GM19372 (cell line): ENCODE results near the gene ERG28.
"Not testable (repeated sequence)": the region's sequence is repeated elsewhere in the genome, so short reads cannot be mapped to it uniquely, and the experiment has no call there.

ENCODE experiments used
- ATAC-seq: cut with Tn5 transposase; IDR thresholded peaks from one replicate; pipeline ENCODE4 v1.9.1; 2021; ENCODE audit warnings: mild to moderate bottlenecking, low read depth, moderate library complexity; ENCODE audit not compliant: unreplicated experiment

ERG28 gene, protein sequence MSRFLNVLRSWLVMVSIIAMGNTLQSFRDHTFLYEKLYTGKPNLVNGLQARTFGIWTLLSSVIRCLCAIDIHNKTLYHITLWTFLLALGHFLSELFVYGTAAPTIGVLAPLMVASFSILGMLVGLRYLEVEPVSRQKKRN

DNA sequence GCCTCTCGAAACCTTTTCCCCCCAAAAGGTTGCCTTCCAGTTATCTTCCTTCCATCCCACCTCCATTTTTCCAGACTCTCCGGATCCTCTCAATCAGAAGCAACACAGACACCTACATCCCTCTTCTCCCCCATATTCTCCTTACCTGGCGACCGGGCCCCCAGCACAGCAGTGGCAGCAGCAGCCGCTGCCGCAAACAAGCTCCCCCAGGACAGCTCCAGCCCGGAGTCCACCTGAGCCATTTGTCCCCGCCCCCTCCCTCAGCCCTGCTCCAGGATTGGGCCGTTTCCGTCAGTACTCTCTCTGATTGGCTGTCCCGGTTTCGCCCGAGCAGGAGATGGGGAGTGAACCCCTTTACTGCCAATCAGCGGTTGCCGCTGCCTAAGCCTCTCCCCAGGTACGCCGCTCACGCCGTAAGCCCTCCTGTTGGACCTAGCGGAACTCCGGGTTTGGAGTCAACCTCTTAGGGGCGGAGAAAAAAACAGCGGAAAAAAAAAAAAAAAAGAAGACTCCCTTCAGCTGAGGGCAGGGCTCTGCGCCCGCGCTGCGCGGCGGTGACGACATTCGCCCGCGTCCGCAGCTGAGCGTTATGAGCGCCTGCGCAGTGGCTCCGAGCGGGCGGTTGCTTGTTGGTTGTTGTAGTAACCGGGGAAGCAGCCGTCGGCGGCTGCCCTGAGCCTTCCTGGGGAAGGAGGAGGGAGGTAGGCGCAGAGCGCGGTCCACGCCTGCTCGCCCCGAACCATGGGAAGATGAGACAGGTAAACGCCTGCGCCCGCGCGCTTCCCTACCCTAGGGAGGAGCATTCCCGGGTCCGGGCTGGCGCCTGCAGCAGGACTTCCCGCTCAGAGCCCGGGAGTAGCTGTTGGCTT lies at the start of gene ERG28, which contains the start of gene TTLL5:
Gene ERG28 (minus strand): TSS at position 247 of the 869 bp plus-strand sequence. CDS start 3,374 bp downstream, outside the sequence.
Gene TTLL5 (plus strand): TSS at position 617 of the 869 bp plus-strand sequence. CDS start 1,904 bp downstream, outside the sequence.
- peak; percentile 98 for ATAC-seq

DNA sequence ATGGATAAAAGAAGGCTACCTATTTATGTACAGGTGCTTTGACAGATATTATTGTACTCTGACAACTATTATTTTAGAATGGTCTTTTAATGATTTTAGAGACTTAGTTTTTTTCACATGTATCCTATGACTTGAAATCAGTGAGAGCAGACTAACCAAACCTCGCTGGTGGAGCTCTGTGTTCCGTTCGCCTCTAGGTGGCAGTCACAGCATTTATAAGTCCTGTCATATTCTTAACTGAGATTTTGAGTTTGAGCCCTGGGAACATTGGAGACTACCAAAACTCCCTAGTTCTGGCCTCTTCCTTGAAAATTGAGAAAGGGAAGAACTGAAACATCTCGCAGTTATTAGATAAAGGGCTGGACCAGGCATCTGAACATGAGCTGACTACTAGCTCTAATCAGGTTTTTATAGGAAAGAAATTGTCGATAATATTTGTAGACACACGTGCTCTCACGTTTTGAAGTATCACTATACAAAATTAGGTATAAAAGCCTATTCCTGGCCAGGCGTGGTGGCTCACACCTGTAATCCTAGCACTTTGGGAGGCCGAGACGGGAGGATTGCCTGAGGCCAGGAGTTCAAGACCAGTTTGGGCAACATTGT lies 48.6 kb upstream of the ERG28 start:
- ATAC-seq, result no peak

DNA sequence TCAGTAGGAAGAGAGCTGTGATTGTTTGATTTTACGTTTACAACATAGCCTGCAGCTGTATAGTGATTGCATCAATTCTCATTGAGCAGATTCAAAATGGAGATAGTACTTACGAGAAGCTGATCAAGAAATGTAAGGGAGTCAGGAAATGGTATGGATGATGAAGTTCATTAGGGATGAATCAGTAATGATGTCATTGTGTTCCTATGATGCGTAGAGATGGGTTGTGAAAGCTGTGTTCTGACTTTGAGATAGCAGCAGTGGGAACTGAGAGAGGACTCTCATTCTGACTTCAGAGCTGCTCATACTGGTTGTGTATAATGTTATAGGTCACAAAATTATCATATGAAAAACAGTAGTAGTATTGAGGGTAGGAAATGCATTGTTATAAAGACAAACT lies 44.3 kb upstream of the ERG28 start:
- no peak for ATAC-seq

DNA sequence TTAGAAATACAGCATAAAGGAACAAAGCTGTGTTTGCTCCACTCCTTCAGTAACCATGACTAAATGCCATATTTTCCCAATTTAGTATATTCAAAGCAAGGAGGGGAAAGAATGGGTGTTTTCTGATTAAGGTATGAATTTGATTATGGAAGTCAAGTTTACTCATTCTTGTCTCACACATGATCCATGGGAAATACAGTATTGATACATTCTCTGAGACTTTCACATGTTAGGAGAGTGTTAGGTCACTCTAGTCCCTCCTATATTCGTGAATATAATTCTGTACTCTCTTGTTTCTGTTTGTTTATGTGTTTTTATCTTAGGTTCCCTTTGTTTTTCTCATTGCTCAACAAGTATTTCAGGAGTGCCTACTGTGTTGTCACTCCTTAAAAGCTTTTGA lies 42.8 kb upstream of the ERG28 start:
- no peak for ATAC-seq

DNA sequence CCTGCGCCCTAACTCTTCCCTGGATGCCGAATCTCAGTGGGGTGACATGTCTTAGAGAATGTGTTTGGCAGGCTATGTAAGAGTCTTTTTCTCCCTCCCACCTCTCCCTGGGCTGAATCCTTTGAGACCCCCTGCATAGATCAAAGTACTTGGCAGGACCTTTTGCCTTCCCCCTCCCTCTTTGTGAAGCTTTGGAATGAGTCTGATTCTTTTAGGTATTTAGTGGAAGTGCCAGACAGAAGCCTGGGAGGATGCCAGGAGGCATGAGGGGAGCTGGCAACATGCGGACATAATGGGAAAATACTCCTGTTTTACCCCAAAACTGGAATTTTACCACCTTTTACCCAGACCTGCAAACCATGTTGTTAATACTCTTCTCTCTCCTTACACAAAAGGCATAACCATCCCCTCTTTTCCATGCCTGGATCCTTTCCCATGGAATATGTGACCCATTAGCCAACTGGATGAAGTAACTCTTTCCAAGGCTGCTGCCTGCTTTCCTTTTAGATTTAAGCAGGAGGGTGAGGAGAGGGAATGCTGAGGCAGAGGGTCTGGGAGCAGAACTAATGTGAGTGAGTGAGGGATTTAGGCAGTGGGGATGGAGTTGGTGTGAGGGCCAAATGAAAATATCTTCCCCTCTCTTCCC lies 42.1 kb upstream of the ERG28 start:
- ATAC-seq, result no peak

DNA sequence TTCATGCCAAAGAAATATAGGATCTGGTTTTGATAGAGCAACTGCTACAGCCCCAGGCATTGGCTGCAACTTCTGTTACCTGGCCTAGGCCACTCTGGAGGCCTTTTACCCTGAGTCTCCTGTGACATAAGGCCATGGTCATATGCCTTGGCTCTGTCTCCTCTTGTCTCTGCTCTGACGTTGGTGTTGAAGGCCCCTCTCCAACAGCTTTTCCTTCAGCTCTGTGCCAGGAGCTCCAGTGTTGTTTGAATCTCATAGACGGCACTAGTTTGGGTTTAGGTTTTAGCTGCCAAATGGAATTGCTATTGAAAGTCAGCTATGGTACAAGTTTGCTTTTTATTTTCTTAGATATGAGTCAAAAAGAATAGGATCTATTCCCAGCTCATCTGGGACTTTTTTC lies 41.4 kb upstream of the ERG28 start:
- ATAC-seq, result no peak

DNA sequence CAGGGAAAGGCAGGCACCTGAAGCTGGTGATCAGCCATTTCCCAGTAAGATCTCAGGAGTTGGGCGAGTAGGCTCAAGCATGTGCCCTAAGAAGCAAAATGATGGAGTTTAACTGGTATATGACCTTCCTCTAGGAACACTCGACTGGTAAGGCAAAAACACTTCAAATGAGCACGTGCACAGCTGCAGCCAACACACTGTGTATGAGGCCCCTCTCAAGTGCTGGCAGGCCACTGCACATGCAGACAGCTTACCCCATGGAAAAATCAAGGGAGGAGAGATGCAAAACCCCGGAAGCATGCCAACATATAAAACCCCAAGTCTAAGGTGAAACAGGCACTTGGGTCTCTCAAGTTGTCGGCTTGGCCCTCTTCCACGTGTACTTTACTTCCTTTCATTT lies 39.6 kb upstream of the ERG28 start:
- ATAC-seq, result no peak

DNA sequence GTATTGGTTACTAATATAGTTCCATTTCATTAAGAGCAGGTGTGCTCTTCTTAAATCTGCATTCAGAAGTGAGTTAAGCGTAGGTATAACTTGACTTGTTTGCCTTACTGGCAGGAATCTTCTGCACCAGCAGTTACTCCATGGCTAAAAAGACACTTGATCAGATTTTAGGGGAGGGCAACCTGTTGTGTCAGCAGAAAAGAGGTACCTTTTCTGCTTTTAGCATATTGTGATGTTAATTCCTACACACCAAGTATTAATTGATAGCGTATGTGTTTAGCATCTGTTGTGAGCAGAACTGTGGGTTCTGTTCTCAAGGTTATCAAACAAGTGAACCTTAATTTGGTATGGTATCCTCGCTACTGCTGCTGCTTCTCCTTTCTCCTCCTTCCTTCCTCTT lies 38.7 kb upstream of the ERG28 start:
- ATAC-seq, result no peak

DNA sequence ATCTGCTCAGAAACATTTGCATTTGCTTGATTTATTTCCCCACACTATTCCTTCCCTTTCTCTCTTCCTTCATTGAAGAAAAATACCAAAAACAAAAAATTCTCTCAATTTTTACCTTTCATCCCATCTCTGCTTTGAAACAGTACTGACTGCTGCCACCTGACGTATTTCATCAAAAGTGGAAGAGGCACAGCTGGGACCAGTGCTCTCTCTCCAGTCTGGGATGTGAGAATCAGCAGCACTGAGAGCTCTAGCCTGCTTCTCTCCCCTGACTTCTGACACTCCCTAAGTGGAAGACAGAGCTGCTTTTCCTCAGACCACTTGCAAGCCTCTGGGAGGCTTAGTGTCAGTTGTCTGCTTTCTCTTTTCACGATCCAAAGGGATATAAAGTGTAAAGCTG lies 37.2 kb upstream of the ERG28 start:
- no peak for ATAC-seq

DNA sequence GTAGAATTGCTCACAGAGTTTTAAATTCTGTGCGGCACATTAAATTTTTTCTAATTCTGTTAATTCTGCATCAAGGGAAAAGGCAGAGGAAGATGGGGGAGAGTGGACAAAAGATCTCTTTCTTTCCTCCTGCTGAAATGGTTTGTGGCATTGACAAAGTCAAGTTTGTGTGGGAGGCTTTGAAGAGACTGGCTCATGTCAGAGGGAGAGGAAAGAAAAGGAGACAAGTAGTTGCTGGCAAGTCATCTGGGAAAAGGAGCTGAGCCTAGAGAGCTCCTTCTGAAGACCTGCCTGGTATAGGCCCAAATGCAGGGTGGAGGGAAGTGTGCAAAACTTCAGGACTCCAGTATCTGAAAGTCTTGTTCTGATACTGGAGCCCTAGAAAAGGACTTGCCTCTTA lies 36.7 kb upstream of the ERG28 start:
- ATAC-seq, result no peak

DNA sequence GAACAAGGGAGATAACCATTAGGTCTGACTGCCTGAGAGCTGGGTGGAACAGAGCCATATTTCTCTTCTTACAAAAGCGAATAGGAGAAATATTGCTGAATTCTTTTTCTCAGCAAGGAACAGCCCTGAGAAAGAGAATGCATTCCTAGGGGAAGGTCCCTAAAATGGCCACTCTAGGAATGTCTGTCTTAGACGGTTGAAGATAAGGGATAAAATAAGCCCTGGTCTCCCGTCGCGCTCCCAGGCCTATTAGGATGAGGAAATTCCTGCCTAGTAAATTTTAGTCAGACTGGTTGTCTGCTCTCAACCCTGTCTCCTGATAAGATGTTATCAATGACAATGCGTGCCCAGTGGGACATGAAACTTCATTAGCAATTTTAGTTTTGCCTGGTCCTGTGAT lies 34.3 kb upstream of the ERG28 start:
- not testable (repeated sequence) for ATAC-seq

DNA sequence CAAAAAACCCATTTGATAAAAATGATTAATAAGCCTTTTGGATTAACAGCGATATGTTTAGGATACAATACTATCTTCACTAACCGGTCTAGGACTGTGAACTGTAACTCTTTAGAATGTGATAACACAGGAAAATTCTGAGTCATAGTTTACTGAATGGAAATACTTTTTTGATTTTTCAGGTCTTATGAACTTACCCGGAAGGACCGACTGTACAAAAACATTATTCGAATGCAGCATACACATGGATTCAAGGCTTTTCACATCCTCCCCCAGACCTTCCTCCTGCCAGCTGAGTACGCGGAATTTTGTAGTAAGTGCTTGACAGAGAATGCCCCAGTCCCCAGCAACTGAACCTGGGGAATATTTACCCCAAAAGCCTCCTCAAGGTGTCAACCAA lies 29.3 kb upstream of the ERG28 start:
- no peak for ATAC-seq

DNA sequence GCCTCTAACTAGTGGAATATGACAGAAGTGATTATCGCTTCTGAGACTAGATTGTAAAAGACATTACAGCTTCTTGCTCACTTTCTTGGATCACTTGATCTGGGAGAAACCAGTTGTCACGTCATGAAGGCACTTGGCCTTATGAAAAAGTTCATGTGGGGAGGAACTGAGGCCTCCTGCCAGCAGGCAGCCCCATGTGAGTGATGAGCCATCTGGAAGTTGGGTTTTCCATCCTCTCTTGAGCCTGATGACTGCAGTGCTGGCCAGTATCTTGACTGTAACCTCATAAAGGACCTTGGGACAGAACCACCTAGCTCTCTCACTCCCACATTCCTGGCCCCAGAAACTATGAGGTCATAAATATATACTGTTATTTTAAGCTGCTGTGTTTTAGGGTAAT lies 28.3 kb upstream of the ERG28 start:
- no peak for ATAC-seq

DNA sequence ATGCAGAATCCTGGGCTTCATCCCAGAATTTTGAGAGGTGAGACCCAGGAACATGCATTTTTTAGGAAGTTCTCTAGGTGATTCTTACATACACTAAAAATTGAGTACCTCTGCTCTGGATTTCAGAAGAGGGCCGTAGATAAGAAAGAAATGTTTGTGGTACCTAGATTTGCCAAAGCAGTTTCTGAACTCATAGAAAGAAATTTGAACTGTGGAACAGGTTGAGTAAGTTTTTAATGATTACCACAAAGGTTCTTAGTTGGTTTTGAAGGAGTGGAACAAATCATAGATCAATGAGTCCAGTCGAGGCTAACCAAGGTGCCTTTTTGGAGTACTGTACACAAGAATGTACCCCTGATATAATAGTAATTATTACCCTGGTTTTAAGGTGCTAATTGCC lies 25.2 kb upstream of the ERG28 start:
- ATAC-seq, result no peak

DNA sequence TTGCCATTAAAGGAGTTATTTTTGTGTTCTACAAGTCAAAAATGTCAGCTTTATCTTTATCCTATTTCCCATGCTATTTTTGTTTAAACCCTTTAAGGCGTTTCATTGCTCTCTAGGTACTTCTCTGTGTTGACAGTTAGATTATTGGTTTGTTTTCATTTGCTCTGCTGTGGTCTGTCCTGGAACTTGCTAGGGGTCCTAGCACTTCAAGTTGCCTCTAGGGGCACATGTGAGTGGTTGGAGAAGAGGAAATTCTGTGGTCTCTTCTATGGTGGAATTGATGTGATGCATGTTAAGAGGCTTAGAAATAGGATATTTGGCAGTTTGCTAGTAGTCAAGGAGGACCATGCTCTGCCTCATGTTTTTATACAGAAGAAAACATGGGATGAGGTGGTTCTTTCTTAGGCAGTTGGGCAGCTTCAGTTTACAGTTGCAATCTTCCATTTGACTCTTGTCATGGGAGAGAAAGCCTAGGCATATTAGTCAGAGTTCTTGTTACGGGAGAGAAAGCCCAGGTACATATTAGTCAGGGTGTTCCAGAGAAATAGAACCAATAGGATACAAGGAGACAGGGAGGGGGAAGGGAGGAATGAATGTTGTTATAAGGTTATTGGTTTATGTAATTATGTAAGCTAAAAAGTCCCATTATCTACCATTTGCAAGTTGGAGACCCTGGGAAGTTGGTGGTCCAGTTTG lies 14.7 kb upstream of the ERG28 start:
- ATAC-seq, result no peak

DNA sequence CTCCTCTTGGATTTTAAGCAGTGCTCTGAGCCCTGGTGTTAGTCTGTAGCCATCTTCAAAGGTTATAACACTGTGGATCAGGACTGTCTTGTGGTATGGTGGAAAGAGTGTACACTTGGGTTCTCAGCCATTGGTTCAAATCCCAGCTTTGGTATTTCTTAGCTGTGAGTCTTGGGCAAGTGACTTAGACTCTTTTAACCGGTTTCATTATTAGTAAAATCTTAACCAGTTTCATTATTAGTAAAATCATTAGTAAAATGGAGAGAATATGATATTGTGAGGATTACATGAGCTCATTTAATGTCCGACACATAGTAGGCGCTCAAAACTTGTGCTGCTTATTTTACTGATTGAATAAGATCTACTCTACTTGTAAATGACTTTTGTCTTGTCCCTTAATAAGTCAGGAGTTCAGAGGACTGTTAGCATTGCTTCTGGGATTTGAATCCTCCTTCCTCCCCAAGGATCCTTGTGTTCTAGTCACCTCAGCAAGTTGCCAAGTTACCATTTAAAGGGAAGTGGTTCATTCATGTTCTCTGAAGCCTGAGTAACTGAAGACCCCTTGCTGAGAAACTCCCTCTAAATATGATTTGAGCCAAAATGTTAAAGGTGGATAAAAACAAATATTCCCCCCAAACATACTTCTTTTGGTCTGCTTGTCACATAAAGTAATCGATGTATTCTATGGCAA lies 12.8 kb upstream of the ERG28 start:
- no peak for ATAC-seq

DNA sequence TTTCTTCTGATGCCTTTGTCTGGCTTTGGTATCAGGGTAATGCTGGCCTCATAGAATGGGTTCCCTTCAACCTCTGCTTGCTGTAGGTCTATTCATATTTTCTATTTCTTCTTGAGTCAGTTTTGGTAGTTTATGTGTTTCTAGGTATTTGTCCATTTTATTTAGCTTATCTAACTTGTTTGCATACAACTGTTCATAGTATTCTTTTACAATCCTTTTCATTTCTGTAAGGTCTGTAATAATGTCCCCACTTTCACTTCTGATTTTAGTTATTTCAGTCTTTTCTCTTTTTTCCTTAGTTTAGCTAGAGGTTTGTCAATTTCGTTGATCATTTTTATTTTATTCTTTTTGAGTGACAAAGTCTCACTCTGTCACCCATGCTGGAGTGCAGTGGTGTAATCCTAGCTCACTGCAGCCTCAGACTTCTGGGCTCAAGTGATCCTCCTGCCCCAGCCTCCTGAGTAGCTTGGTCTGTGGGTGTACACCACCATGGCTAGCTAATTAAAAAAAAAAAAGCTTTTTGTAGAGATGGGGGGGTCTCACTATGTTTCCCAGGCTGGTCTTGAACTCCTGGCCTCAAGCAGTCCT lies 12.0 kb upstream of the ERG28 start:
- ATAC-seq, result no peak

DNA sequence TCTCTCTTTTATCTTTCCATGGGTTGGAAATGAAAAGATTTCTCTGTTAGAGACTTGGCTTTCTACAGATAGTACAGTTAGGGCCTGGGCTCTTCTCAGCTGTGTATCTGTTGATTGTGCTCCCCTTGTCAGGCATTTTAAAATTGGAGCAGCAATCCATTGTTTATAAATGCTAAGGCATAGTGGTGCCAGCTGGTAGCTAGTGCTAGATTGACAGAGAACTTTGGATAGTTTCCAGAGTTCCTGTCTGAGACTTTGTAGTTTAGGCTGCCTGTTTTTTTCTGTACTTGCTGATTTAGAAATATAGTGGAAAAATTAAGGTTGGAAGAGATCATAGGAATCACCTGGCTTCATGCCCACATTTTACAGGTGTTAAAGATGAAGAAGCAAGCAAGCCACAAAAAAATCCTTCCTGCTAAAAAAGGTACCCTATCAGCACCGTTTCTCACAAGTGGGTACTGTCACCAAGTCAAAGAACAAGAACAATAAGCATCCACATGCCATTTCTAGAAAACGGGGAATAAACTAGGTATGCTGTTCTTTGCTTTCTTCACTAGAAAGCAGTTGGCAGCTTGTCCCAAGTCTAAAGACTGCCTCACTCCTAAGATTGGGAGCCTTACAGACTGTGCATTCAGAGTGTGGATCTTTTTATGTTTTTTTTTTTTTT lies 6.6 kb upstream of the ERG28 start:
- no peak for ATAC-seq

DNA sequence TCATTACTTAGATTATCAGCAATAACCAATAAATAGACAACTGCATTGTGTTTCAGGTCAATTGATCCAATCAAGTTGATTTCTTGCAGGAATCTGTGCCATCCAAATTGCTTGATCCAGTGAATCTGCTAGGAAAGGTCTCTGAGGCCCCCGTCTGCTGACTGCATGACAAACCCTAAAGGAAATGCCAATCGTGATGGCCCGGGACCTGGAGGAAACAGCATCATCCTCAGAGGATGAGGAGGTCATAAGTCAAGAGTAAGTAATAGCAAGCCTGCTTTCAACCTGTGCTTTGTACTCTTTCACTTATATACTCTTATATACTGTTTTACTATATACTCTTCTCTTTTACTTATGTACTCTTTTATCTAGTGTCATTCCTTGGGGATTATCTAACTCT lies 2.3 kb upstream of the ERG28 start:
- ATAC-seq, result no peak
